Forelimb muscle (tissue), 1 donor: ENCODE data around the gene PTPRT. TPM values are rescaled to one million over a fixed set of nuclear protein-coding genes. Genes with fewer than 3 reads are reported as not detected.

Experiments used
- DNase-seq: peaks from one replicate; pipeline ENCODE4 v3.0.0-alpha.2; 2013; ENCODE audit warnings: low read depth
- polyA plus RNA-seq: library from polyadenylated mRNA; unstranded; fragments of 120-200 nt; gene quantifications from one replicate; pipeline ENCODE4 v1.2.1, GENCODE V29; 2013; ENCODE audit not compliant: insufficient read length

The PTPRT gene
- polyA plus RNA-seq: 0.35 TPM

- DNase-seq: no peak
These were observed at the start of gene PTPRT for GRCh38 chr20:43189554-43190331. Gene PTPRT (minus strand): TSS chr20:43189906. CDS start chr20:43189733, 173 bp downstream.

GRCh38 chr20:43238833-43239232 is 49.1 kb upstream of the PTPRT start:
- no peak for DNase-seq

- no peak for DNase-seq
These were observed 48.6 kb upstream of the PTPRT start for GRCh38 chr20:43238266-43238665.

GRCh38 chr20:43237651-43238168 is 48.0 kb upstream of the PTPRT start:
- no peak for DNase-seq

- DNase-seq: no peak
These were observed 46.3 kb upstream of the PTPRT start for GRCh38 chr20:43235998-43236397.

GRCh38 chr20:43231829-43232228 is 42.1 kb upstream of the PTPRT start:
- no peak for DNase-seq

- no peak for DNase-seq
These were observed 40.0 kb upstream of the PTPRT start for GRCh38 chr20:43229696-43230095.

GRCh38 chr20:43220612-43221011 is 30.9 kb upstream of the PTPRT start:
- no peak for DNase-seq

GRCh38 chr20:43210901-43211300 is 21.2 kb upstream of the PTPRT start:
- DNase-seq: no peak

GRCh38 chr20:43209831-43210230 is 20.1 kb upstream of the PTPRT start:
- no peak for DNase-seq

- no peak for DNase-seq
These were observed 16.0 kb upstream of the PTPRT start for GRCh38 chr20:43205699-43206098.

- DNase-seq: no peak
These were observed 12.4 kb upstream of the PTPRT start for GRCh38 chr20:43202100-43202499.

GRCh38 chr20:43198607-43199006 is 8.9 kb upstream of the PTPRT start:
- DNase-seq: no peak

- no peak for DNase-seq
These were observed 6.5 kb upstream of the PTPRT start for GRCh38 chr20:43196243-43196642.

- DNase-seq: no peak
These were observed 4.4 kb upstream of the PTPRT start for GRCh38 chr20:43194137-43194536.

- no peak for DNase-seq
These were observed 3.7 kb upstream of the PTPRT start for GRCh38 chr20:43193443-43193842.

GRCh38 chr20:43191946-43192863 is 2.5 kb upstream of the PTPRT start:
- no peak for DNase-seq

GRCh38 chr20:43191143-43191542 is 1.4 kb upstream of the PTPRT start:
- no peak for DNase-seq

GRCh38 chr20:43190332-43190953 is 737 bp upstream of the PTPRT start:
- DNase-seq: no peak

- DNase-seq: no peak
These were observed 699 bp downstream of the PTPRT start for GRCh38 chr20:43188861-43189553.

GRCh38 chr20:43188234-43188653 is 1.5 kb downstream of the PTPRT start:
- no peak for DNase-seq
